NCI-H2196 (cell line): ENCODE results near the gene TCF3.

ENCODE experiments used
- DNase-seq: peaks from one replicate; lab custom pipeline; 2025; ENCODE audit not compliant: unreplicated experiment; lab: John Stamatoyannopoulos, UW

Gene TCF3

GRCh38 chr19:1612114-1613086 is 40.0 kb downstream of the TCF3 start:
- no peak for DNase-seq

GRCh38 chr19:1611353-1611752 is 41.1 kb downstream of the TCF3 start:
- DNase-seq: no peak

GRCh38 chr19:1610579-1610978 is 41.8 kb downstream of the TCF3 start:
- DNase-seq: no peak

GRCh38 chr19:1609680-1610474 is 42.5 kb downstream of the TCF3 start:
- DNase-seq: no peak

GRCh38 chr19:1609103-1609396 is 43.4 kb downstream of the TCF3 start:
- no peak for DNase-seq

GRCh38 chr19:1608359-1609102 is 43.9 kb downstream of the TCF3 start:
- DNase-seq: no peak

GRCh38 chr19:1606138-1606651 is 46.2 kb downstream of the TCF3 start:
- no peak for DNase-seq

- DNase-seq: peak; percentile 93
Observed at GRCh38 chr19:1605236-1606137, 46.9 kb downstream of the TCF3 start, which contains the start of gene UQCR11. UQCR11 (minus strand) TSS chr19:1605462; CDS start chr19:1605409, 53 bp downstream.

- no peak for DNase-seq
Observed at GRCh38 chr19:1602091-1602707, 50.2 kb downstream of the TCF3 start.

- no peak for DNase-seq
Observed at GRCh38 chr19:1601613-1602064, 50.8 kb downstream of the TCF3 start.

GRCh38 chr19:1599460-1599846 is 53.0 kb downstream of the TCF3 start:
- DNase-seq: no peak

- DNase-seq: no peak
Observed at GRCh38 chr19:1598777-1599459, 53.5 kb downstream of the TCF3 start.

GRCh38 chr19:1593501-1593772 is 59.0 kb downstream of the TCF3 start:
- DNase-seq: no peak

GRCh38 chr19:1592755-1593500 is 59.5 kb downstream of the TCF3 start, which contains the start of gene MBD3:
MBD3 (minus strand) TSS chr19:1592865; CDS start chr19:1592631, 234 bp downstream.
- DNase-seq: peak; percentile 96

- DNase-seq: peak; percentile 92
Observed at GRCh38 chr19:1592024-1592754, 60.2 kb downstream of the TCF3 start.

GRCh38 chr19:1591421-1592023 is 60.9 kb downstream of the TCF3 start:
- no peak for DNase-seq

- no peak for DNase-seq
Observed at GRCh38 chr19:1590641-1591397, 61.6 kb downstream of the TCF3 start.
